HG03439 (cell line): ENCODE data around the gene TFB1M.
"Not testable (repeated sequence)": the region's sequence is repeated elsewhere in the genome, so short reads cannot be mapped to it uniquely, and the experiment has no call there.

Source experiments
- ATAC-seq: cut with Tn5 transposase; IDR thresholded peaks from one replicate; pipeline ENCODE4 v1.9.1; 2021; ENCODE audit warnings: mild to moderate bottlenecking, moderate library complexity; ENCODE audit not compliant: unreplicated experiment

The TFB1M gene

GRCh38 chr6:155314092-155314772 lies at the start of gene TFB1M:
Gene TFB1M, minus strand, starts transcription at chr6:155314484. Its CDS starts 56 bp downstream, at chr6:155314428.
- peak; percentile 97 for ATAC-seq

GRCh38 chr6:155364021-155364420 lies 49.7 kb upstream of the TFB1M start:
- ATAC-seq = not testable (repeated sequence)

GRCh38 chr6:155362968-155363632 lies 48.8 kb upstream of the TFB1M start:
- ATAC-seq = not testable (repeated sequence)

- ATAC-seq = no peak
Observed at GRCh38 chr6:155354167-155354566, 39.9 kb upstream of the TFB1M start.

- ATAC-seq = no peak
Observed at GRCh38 chr6:155352811-155353210, 38.5 kb upstream of the TFB1M start.

GRCh38 chr6:155352130-155352420 lies 37.8 kb upstream of the TFB1M start:
- ATAC-seq = no peak

GRCh38 chr6:155351273-155352129 lies 37.2 kb upstream of the TFB1M start:
- peak; percentile 97 for ATAC-seq

- ATAC-seq = no peak
Observed at GRCh38 chr6:155349956-155350355, 35.7 kb upstream of the TFB1M start.

- ATAC-seq = no peak
Observed at GRCh38 chr6:155349129-155349528, 34.8 kb upstream of the TFB1M start.

GRCh38 chr6:155347800-155348199 lies 33.5 kb upstream of the TFB1M start:
- ATAC-seq = no peak

GRCh38 chr6:155346957-155347356 lies 32.7 kb upstream of the TFB1M start:
- no peak for ATAC-seq

- ATAC-seq = no peak
Observed at GRCh38 chr6:155344341-155345006, 30.2 kb upstream of the TFB1M start.

- ATAC-seq = peak; percentile 60
Observed at GRCh38 chr6:155341130-155341828, 27.0 kb upstream of the TFB1M start.

- ATAC-seq = peak; percentile 39
Observed at GRCh38 chr6:155340464-155341129, 26.3 kb upstream of the TFB1M start.

- ATAC-seq = not testable (repeated sequence)
Observed at GRCh38 chr6:155339929-155340328, 25.6 kb upstream of the TFB1M start.

- not testable (repeated sequence) for ATAC-seq
Observed at GRCh38 chr6:155338237-155338636, 24.0 kb upstream of the TFB1M start.

GRCh38 chr6:155335265-155335664 lies 21.0 kb upstream of the TFB1M start:
- no peak for ATAC-seq

- ATAC-seq = peak; percentile 18
Observed at GRCh38 chr6:155334073-155334472, 19.8 kb upstream of the TFB1M start.

- ATAC-seq = peak; percentile 69
Observed at GRCh38 chr6:155333414-155333813, 19.1 kb upstream of the TFB1M start.

- no peak for ATAC-seq
Observed at GRCh38 chr6:155330922-155331321, 16.6 kb upstream of the TFB1M start.
